Limb (tissue), 2 donors: ENCODE results near the gene ACVR1.
"Not testable (repeated sequence)": the region's sequence is repeated elsewhere in the genome, so short reads cannot be mapped to it uniquely, and the experiment has no call there.

Experiments used
- DNase-seq, 2 donors: peaks; one replicate each; pipeline ENCODE4 v3.0.0-alpha.2; 2016; ENCODE audit errors: extremely low spot score in 2 of 2

ACVR1 gene

DNA sequence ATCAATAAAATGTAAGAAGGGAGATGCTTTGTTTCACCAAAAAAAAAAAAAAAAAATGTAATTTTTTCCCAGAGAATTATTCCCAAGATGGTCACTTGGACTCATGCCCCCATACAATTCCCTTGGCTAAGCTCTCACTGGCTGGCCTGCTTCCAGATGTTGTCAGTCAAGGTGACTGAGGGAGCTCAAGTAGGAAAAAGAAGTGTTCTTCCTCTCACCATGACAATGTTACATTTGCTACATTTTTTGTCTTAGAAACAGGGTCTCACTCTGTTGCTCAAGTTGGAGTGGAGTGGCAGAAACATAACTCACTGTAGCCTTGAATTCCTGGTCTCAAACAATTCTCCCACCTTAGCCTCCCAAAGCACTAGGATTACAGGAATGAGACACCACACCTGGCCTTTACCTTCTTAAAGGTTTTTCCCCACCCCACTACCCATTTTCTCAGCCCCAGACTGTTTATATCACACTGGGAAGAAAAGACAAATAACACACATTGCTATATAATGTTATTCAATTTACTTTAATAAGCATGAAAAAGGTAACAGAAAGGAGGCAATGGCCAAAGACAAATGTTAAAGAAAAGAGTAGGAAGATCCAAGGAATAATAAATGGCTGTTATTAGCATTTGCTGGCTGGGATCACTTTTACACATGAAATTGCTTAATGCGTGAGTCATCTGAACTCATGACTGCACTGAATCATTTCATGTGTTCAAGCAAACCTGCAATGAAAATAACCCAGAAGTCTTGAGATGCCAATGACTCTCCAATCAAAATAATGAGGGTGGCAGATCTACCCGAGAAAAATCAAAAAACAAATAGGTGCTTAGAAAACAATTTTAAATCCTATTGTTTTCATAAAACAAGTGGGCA lies 45.2 kb downstream of the ACVR1 start:
- DNase-seq = no peak

DNA sequence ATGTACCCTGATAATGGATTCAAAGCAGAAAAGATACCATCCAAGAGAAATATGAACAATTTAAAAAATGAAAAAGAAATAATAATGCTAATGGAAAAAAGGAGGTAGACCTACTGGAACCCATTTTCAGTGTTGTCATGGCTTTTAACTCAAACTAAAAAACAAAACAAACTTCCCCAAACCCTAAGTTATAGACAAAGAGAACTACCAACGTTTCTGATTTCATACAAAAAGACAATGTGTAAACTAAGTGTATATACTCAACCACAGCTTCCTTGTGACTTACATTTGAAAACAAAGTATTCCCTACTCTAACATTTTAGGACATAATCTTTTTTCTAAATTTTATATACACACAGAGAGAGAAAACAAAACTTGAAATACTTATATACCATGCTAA lies 45.9 kb downstream of the ACVR1 start:
- no peak for DNase-seq

DNA sequence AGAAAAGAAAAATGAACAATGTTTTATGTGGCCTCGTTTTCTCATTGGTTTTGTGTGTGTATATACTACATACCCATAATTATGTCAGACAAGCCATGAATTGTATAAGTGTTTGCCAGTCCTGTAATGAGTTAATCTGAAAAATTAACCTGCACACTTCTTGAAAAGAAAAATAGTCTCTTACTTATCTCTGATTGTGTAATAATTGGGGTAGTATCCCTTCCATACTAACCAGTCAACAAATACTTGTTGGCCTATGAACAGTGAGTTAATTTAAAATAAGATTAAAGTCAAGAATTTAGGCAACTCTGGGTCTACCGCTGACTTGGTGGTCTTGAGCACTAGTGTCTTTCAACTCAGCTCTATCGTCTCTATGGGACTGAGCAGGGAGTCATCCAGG lies 48.8 kb downstream of the ACVR1 start:
- DNase-seq = no peak

DNA sequence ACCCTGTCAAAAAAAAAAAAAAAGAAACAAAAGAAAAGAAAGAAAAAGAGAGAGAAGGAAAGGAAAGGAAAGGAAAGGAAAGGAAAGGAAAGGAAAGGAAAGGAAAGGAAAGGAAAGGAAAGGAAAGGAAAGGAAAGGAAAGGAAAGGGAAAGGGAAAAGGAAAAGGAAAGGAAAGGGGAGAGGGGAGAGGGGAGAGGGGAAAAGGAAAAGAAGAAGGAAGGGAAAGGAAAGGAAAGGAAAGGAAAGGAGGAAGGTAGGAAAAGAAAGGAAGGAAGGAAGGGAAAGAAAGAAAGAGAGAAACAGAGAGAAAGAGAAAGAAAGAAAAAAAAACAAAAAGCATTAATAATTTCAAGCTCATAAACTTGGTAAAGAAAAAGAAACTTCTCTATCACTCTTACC lies 49.5 kb downstream of the ACVR1 start:
- not testable (repeated sequence) for DNase-seq

DNA sequence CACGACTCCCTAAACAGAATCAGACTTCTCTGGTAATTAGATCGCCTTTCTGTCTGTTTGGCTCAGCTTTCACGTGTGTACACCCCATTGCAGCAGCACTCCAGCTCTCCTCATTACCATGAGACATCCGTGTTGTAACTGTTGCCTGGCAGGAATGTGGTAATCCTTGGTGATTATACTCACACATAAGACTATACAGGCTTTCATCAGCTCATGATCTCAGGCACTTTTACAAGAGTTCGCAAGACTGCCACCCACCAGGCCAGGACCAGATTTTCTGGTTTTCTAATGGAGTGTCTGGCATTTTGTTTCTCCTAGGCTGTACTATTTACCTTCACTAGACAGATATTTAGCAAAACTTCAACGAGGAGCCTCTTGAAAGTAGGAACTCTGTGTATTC lies 50.2 kb downstream of the ACVR1 start:
- no peak for DNase-seq

DNA sequence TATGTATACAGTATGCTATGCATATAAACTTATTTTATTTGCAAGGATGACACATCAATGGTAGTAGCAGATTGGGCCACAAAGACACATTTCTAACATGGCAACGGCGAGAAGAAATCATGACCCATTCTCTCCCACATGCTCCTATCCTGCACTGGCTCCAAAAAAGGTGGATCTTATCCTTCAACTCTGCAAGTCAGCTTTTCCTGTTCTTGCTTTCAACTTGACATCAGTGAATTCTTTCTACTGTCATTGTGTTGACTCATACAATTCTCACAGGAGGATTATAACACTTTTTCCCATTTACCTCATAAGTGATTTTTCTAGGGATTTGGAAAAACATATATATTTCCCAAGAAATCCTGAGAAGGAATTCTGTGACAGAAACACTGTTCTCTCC lies 53.1 kb downstream of the ACVR1 start:
- no peak for DNase-seq

DNA sequence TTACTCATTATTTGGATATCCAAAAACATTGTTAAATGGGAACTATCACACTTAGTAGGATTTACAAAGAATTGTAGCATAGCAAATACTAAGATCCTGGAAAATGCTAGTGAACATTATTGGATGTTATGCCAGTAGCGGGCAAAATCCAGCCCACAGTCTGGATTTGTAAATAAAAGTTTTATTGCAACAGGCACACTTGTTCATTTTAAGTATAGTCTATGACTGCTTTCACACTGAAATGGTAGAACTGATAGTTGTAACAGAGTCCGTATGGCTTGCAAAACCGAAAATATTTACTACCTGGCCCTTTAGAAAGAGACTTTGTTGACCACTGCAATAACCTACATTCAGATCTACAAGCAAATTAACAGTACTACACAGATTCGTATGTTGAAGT lies 53.6 kb downstream of the ACVR1 start:
- DNase-seq = no peak

DNA sequence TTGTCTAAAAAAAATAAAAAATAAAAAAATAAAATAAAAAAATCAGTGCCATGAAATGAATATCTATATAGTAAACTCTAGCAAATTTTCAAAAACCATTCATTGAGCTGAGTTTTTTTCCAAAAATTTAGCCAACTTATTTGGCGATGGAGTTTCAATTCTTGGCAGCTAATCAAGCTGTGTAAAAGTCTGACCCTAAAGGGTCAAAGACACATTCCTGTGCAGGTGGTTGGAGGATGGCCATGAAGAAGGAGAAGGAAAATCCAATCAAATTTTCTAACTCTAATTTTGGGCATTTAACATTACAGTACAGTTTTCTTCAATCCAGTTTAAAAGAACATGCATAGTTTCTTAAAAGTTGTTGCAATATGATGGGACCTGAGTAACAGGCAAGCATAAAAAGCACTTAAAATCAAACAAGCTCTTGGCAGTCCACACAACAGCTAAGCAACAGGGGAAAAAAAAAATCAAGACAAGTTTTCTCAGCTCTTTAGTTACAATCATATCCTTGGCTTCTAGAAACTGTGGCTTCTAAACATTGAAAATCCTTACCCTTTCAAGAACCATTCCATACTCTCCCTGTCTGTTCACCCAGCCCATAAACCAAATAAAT lies 54.5 kb downstream of the ACVR1 start:
- no peak for DNase-seq

DNA sequence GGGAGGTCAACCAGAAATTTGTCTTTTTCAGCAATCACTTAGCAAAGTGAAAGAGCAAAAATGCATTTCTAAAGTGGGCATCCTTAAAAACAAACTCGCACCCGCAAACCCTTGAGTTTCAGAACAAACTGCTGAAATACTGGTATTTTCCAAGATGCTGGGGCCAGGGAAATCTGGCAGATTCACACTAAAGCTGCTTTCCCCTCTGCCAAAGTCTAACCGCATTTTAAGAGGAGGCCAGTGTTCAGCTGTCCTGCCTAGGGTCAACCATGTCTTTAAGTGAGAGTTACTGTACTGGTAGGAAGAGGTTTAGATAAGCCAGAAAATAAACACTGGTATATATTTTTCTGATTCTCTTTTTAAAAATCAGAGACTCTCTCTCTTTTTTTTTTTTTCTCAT lies 55.9 kb downstream of the ACVR1 start:
- DNase-seq = no peak

DNA sequence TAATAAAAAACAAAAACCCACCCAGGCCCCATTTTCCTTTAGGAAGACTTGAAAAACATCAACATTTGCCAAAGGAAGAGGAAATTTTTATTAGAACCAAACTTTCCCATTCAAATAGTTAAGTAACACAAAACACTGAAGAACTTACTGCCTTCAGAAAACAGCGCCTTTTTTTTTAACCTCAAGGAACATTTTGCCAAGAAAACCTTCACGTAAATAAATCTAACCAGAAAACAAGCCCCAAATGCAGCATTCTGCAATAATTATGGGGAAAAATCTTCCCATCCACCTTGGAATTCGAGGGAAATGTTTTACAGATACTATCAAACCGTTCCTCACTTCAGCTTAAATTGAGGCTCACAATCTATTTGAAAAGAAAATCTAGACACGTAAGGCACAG lies 56.4 kb downstream of the ACVR1 start:
- DNase-seq = no peak

DNA sequence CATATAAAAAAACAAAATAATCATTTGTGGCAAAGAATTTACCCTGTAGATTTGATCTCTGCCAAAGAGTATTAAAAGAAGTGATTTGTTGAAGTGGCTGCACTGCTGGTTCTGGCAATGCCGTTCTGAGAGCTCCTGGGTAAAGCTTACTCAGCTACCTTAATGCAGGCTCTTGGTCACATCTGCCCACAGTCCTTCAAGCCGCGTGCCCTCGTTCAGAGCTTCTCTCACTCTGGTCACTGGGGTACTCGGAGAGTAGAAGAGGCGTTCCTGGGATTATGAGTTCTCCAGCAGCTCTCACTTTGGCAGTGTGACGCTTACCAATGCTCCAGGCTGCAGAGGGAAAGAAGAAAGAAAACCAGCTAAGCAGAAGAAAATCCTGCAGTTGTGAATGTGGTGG lies 57.9 kb downstream of the ACVR1 start:
- no peak for DNase-seq

DNA sequence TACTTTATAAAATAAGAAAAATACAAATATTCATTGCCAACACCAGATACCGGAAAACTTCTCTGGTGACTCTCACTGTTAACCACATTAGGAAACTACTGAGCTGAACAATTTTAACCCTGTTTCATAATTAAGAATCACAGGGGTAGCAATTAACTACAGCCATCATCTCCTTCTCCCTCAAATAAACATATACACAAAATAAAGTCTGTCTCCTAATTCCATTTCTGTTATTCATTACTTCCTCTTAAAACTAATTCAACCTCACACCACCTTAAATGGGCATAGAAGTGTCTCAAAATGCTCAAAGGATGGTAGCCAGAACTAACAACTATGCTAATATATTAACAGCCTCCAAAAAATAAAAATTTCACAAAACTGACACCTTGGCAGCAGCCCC lies 60.7 kb downstream of the ACVR1 start:
- DNase-seq = no peak

DNA sequence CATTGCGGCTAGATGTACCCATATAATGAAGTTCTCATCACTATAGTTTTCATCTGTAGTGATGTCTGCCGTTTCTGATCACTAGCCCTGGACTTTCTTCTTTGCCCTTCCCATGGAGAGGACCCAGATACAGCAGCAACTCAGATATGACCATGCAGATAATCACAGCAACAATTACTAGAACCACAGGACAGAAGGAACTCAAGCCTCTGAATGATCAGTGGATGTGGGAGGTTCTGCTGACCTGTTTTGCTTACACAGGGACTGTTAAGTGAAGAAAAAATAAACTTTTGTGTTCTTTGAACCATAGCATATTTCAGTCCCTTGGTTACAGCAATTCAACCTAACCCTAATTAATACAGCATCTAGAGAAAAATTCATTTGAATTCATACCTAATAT lies 62.7 kb downstream of the ACVR1 start:
- no peak for DNase-seq

DNA sequence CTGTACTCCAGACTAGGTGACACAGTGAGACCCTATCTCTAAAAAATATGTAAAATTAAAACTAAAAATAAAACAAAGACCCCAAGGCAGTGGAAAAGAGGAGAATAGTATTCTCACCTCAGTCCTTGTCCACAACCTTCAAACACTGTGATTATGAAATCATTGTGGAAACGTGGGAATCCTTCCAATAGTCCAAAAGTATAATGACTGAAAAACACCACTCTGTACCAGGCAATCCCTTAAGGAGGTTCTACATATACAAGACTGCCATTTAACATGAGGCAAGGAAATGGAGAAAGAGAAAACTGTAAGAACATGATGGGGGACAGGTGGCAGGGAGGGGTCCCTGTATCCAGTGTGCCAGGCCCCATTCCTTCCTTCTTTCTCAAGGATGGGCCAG lies 66.1 kb downstream of the ACVR1 start:
- no peak for DNase-seq

DNA sequence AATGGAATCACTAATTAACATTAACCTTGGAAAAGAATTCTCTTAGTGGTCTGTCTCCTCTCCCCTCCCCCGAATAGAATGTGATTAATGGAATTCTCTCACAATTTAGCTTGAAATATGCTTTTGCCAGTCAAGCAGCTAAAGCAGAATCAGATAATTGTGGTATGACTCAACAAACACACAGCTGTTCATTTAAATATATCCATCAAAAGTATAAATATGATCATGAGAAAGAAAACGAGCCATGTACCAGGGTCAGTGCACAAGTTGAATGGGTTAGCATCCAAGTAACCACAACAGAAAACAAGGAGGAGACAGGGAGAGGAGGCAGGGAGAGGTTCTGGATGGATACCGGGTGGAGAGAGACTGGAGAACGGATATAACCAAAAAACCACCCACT lies 66.9 kb downstream of the ACVR1 start:
- DNase-seq = no peak

DNA sequence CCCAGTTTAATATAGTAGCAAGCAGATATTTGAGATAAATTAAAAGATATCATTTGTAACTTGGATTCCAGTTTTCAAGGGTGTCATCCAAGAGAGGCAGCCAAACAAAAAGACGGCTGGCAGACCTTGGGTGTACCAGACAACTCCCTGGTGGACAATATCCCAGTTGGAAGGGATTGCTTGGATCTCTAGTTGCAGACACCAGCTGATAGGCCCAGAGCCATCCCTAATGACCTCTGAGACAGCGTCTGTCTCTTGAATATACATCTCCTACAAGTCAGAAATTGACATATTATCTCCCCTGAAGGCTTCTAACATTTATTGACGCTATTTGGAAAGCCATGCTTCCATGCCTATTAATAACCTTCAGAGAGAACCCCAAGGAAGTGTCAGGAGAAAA lies 67.7 kb downstream of the ACVR1 start:
- DNase-seq = no peak

DNA sequence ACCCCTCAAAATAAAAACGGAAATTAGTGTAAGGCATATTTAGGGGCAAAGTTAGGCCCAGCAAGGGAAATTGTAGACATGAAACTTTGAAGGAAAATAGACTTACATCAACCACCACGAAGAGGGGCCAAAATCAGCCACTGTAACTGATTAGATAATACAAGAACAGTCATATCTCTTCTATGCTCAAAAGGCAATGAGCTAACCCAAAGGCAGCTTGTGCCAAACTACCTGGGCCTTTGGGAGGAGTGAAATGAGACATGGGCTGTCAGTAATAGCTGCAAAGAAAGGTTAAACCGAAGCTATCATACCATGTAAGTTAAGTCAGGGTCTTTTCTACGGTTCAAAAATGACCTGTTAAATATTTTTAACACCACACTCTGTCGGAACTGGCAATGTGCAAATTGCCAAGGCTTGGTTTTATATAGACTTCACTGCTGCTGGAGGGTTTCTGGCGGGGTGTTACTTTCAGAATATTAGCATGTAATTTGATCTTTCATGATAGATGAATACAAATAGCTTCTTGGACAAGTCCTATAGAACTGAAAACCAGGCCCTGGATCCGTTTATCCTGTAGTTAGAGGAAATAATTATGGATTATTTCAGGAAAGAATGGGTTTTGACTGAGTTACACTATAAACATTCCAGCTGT lies 69.6 kb downstream of the ACVR1 start:
- no peak for DNase-seq

DNA sequence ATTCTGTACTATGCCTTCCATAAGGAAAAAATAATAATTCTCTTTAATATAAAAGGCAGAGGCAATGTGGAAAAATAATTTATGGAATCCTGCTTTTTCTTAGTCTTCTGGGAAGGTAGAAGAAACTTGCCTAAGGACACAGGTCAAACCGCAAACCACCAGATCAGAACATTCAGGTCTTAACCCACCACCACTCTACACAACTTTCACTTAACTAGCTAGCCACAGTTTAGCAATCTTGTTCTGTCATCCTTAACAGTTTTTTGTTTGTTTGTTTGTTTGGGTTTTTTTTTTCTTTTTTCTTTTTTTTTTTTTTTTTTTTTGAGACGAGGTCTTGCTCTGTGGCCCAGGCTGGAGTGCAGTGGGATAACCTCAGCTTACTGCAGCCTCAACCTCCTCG lies 70.6 kb downstream of the ACVR1 start:
- no peak for DNase-seq

DNA sequence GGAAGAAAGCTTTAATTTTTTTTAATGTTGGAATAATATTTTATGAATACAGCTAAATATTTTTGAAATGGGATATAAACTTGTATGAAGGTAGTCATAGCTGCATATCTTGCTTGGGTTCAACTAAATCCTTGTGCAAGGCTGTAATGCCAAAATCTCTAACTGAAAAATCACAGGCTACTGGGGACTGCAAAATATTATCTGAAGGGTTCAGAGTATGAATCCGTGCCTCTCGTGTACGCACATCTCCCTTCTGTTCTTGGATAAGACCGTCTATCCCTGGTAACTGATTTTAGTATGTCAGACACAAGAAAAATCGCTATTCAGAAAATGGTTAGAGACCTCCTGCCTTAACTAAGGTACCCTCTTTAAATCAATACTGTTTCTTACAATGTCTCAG lies 71.8 kb downstream of the ACVR1 start:
- DNase-seq = no peak

DNA sequence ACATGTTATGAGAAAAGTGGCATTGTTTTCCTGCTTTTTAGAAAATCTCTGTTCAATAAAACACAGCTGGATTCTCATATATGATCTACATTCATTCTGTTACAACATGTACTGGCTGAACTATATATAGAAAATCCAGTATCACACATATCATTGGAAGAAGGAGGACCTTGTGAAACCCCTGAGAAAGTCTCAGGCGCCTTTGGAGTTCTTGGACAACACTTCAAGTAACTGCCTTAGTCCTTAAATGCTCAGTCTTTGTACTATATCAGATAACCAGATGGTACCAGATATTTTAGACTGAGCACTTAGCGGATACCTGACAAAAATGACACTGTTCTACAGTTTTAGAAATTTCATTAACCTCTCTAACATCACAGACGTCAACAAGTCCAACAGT lies 72.2 kb downstream of the ACVR1 start:
- no peak for DNase-seq

DNA sequence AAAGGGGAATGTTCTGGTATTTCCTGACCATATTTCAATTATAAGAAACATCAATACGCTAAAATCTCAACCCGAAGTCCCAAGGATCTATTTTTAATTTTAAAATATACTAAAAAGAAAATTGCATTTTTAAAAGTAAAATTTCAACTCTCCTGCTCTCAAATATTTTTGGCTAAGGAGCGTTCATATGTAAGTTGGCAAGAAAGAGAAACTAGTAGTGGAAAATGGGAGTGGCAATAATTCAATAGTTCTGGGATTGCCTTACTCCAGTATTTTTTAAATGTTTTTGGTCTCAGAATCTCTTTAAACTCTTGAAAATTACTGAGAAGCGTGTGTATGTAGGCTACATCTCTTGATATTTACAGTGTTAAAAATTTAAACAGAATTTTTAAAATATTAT lies 72.7 kb downstream of the ACVR1 start:
- peak in 1 of 2 donors; percentile 27 for DNase-seq

DNA sequence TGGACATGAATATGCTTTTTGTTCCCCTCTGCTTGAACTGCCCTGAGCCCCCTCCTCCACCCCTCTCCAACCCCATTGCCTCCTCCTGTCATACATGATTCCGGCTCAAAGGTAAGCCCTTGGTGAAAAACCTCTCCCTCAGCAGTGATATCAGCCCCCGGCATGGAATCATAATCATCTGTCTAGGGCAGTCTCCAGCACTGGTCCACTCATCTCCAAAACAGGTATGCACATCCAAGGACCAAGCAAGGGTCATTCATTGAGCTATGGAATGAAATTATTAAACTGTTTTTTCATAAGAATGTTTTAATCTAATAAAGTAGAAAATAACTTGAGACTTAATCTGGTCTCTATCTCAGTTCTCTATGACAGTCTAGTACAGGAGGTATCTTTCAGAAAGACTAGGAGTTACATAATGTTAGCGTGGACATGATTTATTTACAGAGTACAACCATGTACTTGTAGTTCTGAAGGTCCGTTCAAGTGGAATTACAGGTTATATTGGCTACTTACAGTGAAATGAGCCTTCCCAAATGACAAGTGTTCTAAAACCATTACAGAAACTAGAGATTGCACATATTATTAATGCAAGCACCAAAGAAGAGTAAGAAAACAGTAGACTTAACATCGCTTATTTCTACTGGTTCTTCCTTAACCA lies 75.2 kb downstream of the ACVR1 start:
- no peak for DNase-seq
